Kidney epithelial cell (primary cell): Measurements from ENCODE around the gene SLC2A13. TPM values are rescaled to one million over a fixed set of nuclear protein-coding genes. Genes with fewer than 3 reads are reported as not detected.

ENCODE experiments used
- DNase-seq: peaks from one replicate; pipeline ENCODE4 v3.0.0-alpha.2; 2010; ENCODE audit warnings: low read depth
- H3K27me3 ChIP-seq: 2 replicates; pipeline ENCODE4 v1.6.0; 2011; ENCODE audit warnings: low read length; ENCODE audit not compliant: control insufficient read depth, insufficient read depth
- H3K36me3 ChIP-seq: 2 replicates; pipeline ENCODE4 v1.5.1; 2011; ENCODE audit warnings: low read length; ENCODE audit not compliant: control insufficient read depth, insufficient read depth
- H3K4me3 ChIP-seq: 2 replicates; pipeline ENCODE4 v1.5.1; 2011; ENCODE audit warnings: low read depth, mild to moderate bottlenecking, control low read depth, low read length
- total RNA-seq: library from RNA; depleted of rRNA; stranded (reverse); fragments of >200 nt; gene quantifications from 2 replicates; pipeline ENCODE4 v1.2.3, GENCODE V29; 2015
- TF ChIP-seq, protein P1 (sequence below): IDR thresholded peaks from 2 replicates; pipeline ENCODE4 v1.5.1; 2011; ENCODE audit warnings: mild to moderate bottlenecking, moderate library complexity, low read length, control low read depth, inconsistent platforms; ENCODE audit not compliant: insufficient read depth, poor library complexity, severe bottlenecking

The SLC2A13 gene
- total RNA-seq, 1 donor from 2014 or later, result 6.8 TPM

GRCh38 chr12:40002178-40003169, 103.4 kb downstream of the SLC2A13 start:
- Histone ChIP-seq H3K4me3 (no peak overlapping the region), H3K27me3 (no peaks in the 10 kb centered on the region), H3K36me3 (no peaks in the 10 kb centered on the region)
- peak; percentile 19 for DNase-seq
- TF ChIP-seq, protein P1, sequence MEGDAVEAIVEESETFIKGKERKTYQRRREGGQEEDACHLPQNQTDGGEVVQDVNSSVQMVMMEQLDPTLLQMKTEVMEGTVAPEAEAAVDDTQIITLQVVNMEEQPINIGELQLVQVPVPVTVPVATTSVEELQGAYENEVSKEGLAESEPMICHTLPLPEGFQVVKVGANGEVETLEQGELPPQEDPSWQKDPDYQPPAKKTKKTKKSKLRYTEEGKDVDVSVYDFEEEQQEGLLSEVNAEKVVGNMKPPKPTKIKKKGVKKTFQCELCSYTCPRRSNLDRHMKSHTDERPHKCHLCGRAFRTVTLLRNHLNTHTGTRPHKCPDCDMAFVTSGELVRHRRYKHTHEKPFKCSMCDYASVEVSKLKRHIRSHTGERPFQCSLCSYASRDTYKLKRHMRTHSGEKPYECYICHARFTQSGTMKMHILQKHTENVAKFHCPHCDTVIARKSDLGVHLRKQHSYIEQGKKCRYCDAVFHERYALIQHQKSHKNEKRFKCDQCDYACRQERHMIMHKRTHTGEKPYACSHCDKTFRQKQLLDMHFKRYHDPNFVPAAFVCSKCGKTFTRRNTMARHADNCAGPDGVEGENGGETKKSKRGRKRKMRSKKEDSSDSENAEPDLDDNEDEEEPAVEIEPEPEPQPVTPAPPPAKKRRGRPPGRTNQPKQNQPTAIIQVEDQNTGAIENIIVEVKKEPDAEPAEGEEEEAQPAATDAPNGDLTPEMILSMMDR, result no peak

DNA sequence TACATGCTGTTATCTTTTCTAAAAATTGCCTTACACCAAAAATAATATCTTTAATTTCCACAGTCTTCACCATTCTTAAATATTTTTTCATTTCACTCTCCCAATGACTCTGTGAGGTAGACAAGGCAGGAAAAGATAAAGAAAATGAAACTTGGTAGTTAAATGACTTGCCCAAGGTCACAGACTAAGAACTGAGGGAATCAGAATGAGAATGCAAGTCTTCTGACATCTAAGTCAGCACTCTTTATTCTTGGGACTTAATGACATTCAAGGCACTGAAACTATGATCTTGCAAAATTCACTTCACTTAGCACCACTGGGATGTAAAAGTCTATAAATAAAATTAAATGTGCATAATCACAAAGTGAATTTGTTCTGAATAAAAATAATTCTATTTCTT, 104.5 kb downstream of the SLC2A13 start:
- H3K36me3 ChIP-seq, result no peaks in the 10 kb centered on the region
- no peak overlapping the region for H3K4me3 ChIP-seq
- no peak for DNase-seq
- TF ChIP-seq, protein P1, result no peak
- H3K27me3 ChIP-seq, result no peaks in the 10 kb centered on the region

DNA sequence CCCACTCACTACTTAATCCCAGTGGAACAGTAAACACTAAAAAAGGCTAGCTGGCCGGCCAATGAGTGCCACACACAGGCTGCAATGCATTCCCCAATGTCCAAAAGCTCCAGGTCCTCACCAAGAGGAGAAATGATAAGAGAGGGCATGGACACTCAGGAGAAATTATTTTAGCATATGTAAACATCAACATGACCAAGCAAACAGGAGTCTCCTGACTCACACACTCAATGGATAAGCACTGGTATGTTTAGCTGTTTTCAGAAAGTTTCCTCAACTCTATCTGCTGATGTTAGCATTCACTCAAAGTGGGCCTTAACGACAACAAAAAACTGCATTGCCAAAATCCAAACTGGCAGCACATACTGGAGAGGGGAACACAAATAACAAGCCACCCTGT, 105.0 kb downstream of the SLC2A13 start:
- Histone ChIP-seq H3K36me3 (no peaks in the 10 kb centered on the region), H3K4me3 (no peak overlapping the region), H3K27me3 (no peaks in the 10 kb centered on the region)
- no peak for DNase-seq
- TF ChIP-seq, protein P1, result no peak

- no peaks in the 10 kb centered on the region for H3K27me3 ChIP-seq
- no peak overlapping the region for H3K4me3 ChIP-seq
- TF ChIP-seq, protein P1, result no peak
- H3K36me3 ChIP-seq, result no peaks in the 10 kb centered on the region
- no peak for DNase-seq
These were observed 112.6 kb downstream of the SLC2A13 start for GRCh38 chr12:39993268-39993667.

DNA sequence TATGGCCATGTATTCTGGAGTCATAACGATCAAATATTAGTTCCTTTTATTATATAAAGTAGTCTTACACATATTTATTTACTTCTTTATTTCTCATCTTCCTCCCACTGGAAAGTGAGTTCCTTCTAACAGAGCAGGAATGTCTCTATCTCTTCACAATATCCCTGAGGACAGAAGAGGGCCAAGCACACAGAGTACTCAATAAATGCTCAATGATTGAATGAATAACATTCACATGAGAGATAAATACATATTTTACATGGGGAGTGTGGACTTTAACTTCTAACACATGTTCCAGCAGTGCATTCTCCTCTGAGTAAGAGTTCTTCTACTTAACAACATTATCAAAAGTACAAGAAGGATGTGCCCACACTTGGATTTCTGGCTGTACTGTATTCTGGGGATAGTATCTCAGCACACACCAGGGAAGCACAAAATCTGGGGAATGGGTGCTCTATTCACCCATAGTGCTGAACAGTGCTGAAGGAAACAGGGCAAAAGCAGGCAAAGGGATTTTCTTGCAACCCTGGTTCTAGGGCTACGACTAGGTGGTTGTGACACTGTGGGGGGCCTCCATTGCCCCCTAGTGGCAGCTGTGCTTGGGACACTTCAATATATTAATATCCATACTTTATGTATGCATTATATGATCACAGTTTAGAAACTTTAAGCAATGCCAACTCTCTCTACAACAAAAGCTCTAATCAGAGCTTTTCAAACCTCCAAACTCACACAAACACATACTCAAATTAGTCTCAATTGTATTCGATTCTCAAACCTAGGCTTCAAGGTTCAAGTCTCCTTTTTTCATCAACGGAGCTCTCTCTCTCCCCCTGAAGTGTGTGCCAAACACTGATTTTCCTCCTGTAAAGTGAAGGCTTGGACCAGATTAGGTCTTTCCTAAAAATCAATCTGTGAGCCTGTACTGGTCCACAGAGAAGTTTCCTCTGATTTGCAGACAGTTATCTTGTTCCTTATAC, 115.5 kb downstream of the SLC2A13 start:
- H3K36me3 ChIP-seq, result no peaks in the 10 kb centered on the region
- TF ChIP-seq, protein P1, result peak; percentile 85
- H3K27me3 ChIP-seq, result no peaks in the 10 kb centered on the region
- H3K4me3 ChIP-seq, result no peak overlapping the region
- no peak for DNase-seq
